Colonic mucosa (tissue), 4 donors: ENCODE results near the gene NPIPB6. TPM values are rescaled to one million over a fixed set of nuclear protein-coding genes. Genes with fewer than 3 reads are reported as not detected.

Experiments used
- DNase-seq: peaks from one replicate; pipeline ENCODE4 v3.0.0-alpha.2; 2020
- H3K27ac ChIP-seq: fragments of 200-600 bp; one replicate; pipeline ENCODE4 v1.8.0; 2021
- H3K27me3 ChIP-seq: fragments of 200-600 bp; one replicate; pipeline ENCODE4 v1.8.0; 2021
- H3K36me3 ChIP-seq: fragments of 200-600 bp; one replicate; pipeline ENCODE4 v1.8.0; 2021
- H3K4me1 ChIP-seq: fragments of 200-600 bp; one replicate; pipeline ENCODE4 v1.8.0; 2021; ENCODE audit warnings: mild to moderate bottlenecking
- H3K4me3 ChIP-seq: fragments of 200-600 bp; one replicate; pipeline ENCODE4 v1.8.0; 2021
- H3K9ac ChIP-seq, 2 donors: one replicate each; pipeline ENCODE4 v1.7.0; 2013; ENCODE audit warnings: control low read depth in 2 of 2, low read depth in 2 of 2, low read length in 2 of 2
- H3K9me3 ChIP-seq: fragments of 200-600 bp; one replicate; pipeline ENCODE4 v1.8.0; 2021
- CTCF ChIP-seq: fragments of 200-600 bp; IDR thresholded peaks from one replicate; pipeline ENCODE4 v1.8.0; 2022; ENCODE audit warnings: antibody characterized with exemption, mild to moderate bottlenecking
- intact Hi-C: fragments of 100-400 bp; cut with DNase I; formaldehyde crosslinking; loops from one replicate; pipeline ENCODE4 v1.14.1; 2022
- total RNA-seq, 2 donors: library from RNA; stranded (reverse); fragmentation: NEBNext Ultra II Directional in 1 of 2; extraction: Animal tissue kit (Norgen Biotek cat#: 25700) in 1 of 2; gene quantifications; one replicate each; pipeline ENCODE4 v1.2.1, GENCODE V29; 2021
- donor health status: healthy.
- donor health status: DM: no; HTN: no; CAD: no.
- donor health status: DM: no; HTN: no; CAD: no.

Gene NPIPB6
- total RNA-seq, 2 donors from 2014 or later, result 0.42 to 1.2 TPM

- H3K9ac ChIP-seq, result no peak overlapping the region
- H3K9me3 ChIP-seq, result no peaks in the 10 kb centered on the region
- no peaks in the 10 kb centered on the region for H3K4me1 ChIP-seq
Measured at GRCh38 chr16:28311913-28312312, 51.4 kb downstream of the NPIPB6 start.

GRCh38 chr16:28311413-28311812 lies 51.9 kb downstream of the NPIPB6 start:
- Histone ChIP-seq H3K9me3 (no peaks in the 10 kb centered on the region), H3K4me1 (no peaks in the 10 kb centered on the region), H3K36me3 (no peaks in the 10 kb centered on the region), H3K9ac (no peak overlapping the region), H3K4me3 (no peak overlapping the region), H3K27me3 (no peaks in the 10 kb centered on the region), H3K27ac (no peak overlapping the region)
- intact Hi-C loops, result no loop called here
- DNase-seq, result no peak
- TF ChIP-seq CTCF, result no peak

More at GRCh38 chr16:28311913-28312312, 51.4 kb downstream of the NPIPB6 start:
- Histone ChIP-seq H3K36me3 (no peaks in the 10 kb centered on the region), H3K4me3 (no peak overlapping the region), H3K27ac (no peak overlapping the region), H3K27me3 (no peaks in the 10 kb centered on the region)
- DNase-seq, result no peak
- intact Hi-C loops, result no loop called here
- TF ChIP-seq CTCF, result no peak

GRCh38 chr16:28310796-28311195 lies 52.5 kb downstream of the NPIPB6 start:
- TF ChIP-seq CTCF, result no peak
- Histone ChIP-seq H3K27ac (no peak overlapping the region), H3K4me1 (no peaks in the 10 kb centered on the region), H3K27me3 (no peaks in the 10 kb centered on the region), H3K9ac (no peak overlapping the region), H3K9me3 (no peaks in the 10 kb centered on the region), H3K4me3 (no peak overlapping the region), H3K36me3 (no peaks in the 10 kb centered on the region)
- intact Hi-C loops, result no loop called here
- no peak for DNase-seq

DNA sequence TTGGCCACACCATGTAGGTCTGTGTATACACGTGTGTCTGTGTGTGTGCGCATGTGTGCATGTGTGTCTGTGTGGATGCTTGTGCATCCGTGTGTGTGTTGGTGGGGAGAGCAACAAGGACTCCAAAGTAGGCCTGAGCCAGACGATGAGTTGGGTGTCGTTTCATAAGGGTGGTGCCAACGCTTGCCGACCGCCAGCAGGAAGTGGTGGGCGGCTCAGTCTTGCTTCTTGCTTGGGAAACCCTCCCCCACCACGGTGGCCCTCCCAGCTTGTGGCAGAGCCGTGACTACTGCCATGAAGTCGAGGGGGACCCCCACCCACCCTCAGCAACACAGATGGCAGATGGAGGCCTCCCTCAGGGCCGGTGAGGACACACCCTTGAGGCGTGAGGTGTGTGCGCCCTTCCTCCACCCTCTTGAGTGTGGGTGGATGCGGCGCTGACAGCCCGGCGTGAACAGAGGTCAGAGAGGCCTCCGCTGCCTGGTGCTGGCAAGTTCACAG lies 53.4 kb downstream of the NPIPB6 start:
- Histone ChIP-seq H3K4me3 (no peak overlapping the region), H3K27ac (no peak overlapping the region), H3K9me3 (no peaks in the 10 kb centered on the region), H3K27me3 (no peaks in the 10 kb centered on the region), H3K4me1 (no peaks in the 10 kb centered on the region), H3K36me3 (no peaks in the 10 kb centered on the region), H3K9ac (no peak overlapping the region)
- intact Hi-C loops, result no loop called here
- TF ChIP-seq CTCF, result no peak
- DNase-seq, result no peak

- intact Hi-C loops, result no loop called here
- H3K9ac ChIP-seq, result no peak overlapping the region
- no peak for DNase-seq
- no peak for TF ChIP-seq CTCF
- H3K36me3 ChIP-seq, result no peaks in the 10 kb centered on the region
- no peaks in the 10 kb centered on the region for H3K4me1 ChIP-seq
- no peaks in the 10 kb centered on the region for H3K9me3 ChIP-seq
- H3K27me3 ChIP-seq, result no peaks in the 10 kb centered on the region
- no peak overlapping the region for H3K4me3 ChIP-seq
- no peak overlapping the region for H3K27ac ChIP-seq
Measured at GRCh38 chr16:28308794-28309584, 54.3 kb downstream of the NPIPB6 start.
